Lung microvascular endothelial cell (primary cell): Measurements from ENCODE around the gene RCSD1. TPM values are rescaled to one million over a fixed set of nuclear protein-coding genes. Genes with fewer than 3 reads are reported as not detected.

Experiments
- DNase-seq, 2 donors: peaks; one replicate each; pipeline versions ENCODE4 v3.0.0 to v3.0.0-alpha.2; 2010; ENCODE audit warnings: low read depth in 2 of 2
- total RNA-seq: library from RNA; depleted of rRNA; stranded (reverse); fragments of >200 nt; gene quantifications from 2 replicates; pipeline ENCODE4 v1.2.1, GENCODE V29; 2014

RCSD1 gene
- total RNA-seq, 1 donor from 2014 or later: 99.8 TPM

DNA sequence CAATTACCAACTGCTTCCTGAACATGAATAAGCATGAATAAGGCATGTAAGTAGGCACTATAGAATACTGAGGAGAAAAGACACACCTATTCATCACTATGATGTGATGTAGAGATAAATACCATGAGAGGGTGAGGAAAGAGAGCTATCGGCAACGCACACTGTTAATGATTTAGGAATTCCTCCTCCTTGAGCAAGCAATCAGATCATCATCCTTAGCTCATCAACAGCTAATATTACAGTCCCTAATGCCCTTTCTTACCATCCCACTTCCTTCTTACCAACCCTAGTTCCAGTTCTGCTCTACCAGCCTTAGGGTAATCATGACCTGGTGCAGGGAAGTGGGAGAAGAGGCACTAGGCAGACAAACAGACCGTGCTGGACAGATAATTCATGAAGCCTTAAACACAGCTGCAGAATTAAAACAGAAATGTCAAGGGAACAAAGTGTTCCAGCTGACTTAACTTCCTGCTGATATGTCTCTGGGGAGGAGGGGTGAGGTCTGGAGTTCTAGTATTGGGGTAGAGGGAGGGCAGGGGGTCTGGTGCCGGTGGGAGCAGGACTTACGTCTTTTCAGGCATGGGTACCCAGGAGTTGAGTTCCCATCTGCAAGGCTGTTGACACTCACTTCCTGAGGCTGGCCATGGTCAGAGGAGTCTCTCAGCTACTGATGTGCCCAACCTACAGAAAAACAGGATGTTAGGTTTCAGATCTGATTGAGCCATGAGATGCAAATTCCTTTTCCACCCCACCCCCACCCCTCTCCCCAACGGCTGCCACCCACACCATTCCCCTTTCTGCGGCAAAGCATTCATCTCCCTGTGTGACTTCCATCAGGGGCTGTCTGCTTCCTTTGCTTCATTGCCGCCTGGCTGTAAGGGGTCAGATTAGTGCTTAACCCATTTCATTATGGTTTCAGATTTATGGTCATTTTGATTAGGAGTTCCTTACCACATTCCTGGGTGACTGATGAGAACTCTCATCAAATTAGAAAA is 12.6 kb upstream of the RCSD1 start:
- peak; percentile 68 to 84 for DNase-seq

DNA sequence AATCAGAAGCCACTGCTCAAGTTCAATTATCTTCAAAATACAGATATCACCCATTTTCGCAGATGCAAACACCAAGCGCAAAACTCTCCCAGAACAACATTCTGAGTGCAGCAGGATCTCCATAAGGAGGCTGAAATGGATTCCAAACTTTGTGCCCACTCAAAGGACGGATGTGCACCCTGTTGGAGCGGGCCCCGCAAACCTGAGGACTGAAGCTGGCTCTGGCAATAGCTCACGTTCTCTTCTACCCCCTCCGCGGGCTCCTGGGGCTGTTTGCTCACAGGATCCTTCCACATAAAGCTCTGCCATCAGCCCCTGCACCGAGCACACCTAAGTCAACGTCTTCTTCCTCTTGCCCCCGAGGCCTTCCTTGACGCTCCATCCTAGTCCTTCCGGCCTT is 11.7 kb upstream of the RCSD1 start:
- no peak for DNase-seq

GRCh38 chr1:167618789-167619188 is 11.2 kb upstream of the RCSD1 start:
- DNase-seq: no peak

- no peak for DNase-seq
These were observed 10.0 kb upstream of the RCSD1 start for GRCh38 chr1:167620002-167620401.

DNA sequence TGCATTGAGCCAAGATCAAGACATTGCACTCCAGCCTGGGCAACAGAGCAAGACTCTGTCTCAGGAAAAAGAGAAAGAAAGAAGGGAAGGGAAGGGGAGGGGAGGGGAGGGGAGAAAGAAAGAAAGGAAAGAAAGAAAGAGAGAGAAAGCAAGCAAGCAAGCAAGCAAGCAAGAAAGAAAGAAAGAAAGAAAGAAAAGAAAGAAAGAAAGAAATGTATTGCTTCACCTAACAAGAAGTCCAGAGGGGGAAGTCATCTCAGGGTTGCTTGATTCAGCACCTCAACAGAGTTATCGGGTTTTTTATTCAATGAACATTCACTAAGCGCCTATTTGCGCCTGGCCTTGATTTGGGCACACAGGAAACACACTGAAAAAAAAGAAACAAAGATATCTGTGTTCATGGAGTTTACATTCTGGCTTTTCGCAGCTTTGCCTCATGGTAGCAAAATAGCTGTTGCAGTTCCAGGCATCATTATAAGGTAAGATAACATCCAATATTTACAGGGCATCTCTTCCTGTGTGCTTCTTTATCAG is 8.2 kb upstream of the RCSD1 start:
- DNase-seq: no peak

- DNase-seq: peak in 1 of 2 donors; percentile 78
These were observed 6.1 kb upstream of the RCSD1 start for GRCh38 chr1:167623951-167624350.

DNA sequence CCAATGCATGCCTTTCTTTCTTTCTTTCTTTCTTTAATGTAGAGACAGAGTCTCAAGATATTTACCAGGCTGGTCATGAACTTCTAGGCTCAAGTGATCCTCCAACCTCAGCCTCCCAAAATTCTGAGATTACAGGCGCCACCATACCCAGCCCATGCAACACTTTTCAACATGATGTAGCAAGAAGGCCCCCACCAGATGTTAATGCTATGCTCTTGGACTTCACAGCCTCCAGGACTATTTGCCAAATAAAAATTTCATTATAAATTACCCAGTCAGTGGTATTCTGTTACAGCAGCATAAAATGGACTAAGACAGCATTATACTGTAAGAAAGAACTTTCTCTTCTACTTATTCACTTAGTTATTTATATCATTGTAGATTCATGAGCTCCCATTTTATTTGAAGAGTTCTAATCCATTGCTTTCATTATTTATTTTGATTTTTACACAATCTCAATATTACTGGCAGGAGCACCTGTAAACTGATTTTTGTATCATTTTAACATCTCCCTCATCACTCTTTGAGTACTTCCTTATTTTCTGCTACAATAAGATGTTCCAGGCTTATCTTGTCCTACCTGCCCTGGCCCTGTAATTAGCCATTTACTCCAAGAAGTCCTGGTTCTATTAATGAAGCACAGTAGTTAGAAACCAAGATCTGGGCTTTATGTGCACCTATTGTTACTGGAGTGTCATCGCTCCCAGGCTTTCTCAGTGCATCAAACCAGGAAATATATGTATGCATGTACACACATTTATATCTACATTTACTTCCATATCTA is 4.8 kb upstream of the RCSD1 start:
- no peak for DNase-seq

- no peak for DNase-seq
These were observed 2.5 kb upstream of the RCSD1 start for GRCh38 chr1:167627615-167627864.

DNA sequence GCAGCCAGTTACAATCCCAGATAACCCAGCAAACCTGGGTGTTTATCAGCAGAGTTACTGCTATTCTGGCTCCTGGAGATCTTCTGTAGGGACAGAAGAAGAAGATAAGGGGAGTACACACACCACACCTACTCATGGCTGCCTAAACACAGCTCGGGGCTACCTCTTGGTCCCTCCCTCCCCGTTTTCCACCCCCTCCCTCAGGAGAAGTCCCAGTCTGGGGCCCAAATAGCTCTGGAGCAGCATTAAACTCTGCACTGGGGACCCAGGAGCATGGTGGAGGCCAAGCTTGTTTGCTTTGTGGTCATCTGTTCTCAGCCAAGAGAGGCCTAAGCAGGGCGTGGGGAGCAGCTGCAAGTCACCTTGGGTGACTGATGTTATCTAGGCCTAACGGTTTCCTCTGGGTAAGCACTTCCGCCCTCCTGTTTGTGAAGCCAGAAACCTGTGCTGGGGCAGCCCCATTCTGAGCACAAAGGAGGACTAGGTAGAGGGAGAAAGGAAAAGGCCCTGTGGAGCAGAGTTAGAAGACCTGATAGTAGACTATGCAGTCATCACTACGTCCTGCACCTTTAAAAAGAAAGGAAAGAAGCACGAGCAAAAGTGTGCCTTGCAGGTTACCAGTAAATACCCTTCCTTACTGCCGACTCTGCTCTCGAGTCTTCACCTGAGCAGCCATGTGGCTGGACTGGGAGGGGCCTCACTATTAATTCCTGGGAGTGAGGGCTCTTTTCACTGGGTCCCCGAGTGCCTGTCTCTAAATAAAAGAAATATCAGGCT is 2.0 kb upstream of the RCSD1 start:
- DNase-seq: no peak

DNA sequence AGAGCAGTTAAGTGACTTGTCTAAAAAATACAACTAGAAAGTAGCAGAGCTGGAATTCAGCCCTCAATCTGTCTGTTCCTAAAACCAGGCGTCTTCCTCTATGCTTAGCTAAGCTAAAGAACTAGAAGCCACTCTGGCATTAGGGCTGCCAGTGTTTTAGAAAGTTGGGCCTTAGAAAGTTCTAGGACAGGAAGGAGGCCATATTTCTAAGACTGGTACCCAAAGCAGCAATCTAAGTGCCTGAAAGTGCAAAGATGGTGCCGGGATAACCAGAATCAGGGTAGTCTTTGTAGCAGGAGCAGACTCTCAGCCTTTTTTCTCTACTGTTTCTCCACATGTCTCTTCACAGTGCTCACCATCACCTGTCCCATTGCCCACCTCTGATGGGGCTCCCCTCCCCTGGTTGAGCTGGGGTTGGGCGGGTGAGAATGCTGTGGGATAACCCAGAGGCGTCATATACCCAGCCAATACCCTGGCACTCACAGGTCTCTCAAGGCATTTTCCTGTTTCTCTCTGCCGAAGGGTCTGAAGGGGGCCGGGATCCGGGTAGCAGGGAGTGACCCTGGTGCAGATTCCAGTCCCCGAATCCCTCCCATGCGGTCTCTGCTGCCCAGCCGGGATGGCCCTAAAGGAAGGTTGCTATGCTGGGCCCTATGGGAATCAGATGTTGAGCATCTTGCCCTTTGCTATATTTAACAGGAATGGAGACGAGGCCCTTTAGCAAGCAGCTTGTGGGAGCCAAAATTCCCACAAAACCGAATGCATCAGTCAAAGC is 1.1 kb upstream of the RCSD1 start:
- DNase-seq: no peak

DNA sequence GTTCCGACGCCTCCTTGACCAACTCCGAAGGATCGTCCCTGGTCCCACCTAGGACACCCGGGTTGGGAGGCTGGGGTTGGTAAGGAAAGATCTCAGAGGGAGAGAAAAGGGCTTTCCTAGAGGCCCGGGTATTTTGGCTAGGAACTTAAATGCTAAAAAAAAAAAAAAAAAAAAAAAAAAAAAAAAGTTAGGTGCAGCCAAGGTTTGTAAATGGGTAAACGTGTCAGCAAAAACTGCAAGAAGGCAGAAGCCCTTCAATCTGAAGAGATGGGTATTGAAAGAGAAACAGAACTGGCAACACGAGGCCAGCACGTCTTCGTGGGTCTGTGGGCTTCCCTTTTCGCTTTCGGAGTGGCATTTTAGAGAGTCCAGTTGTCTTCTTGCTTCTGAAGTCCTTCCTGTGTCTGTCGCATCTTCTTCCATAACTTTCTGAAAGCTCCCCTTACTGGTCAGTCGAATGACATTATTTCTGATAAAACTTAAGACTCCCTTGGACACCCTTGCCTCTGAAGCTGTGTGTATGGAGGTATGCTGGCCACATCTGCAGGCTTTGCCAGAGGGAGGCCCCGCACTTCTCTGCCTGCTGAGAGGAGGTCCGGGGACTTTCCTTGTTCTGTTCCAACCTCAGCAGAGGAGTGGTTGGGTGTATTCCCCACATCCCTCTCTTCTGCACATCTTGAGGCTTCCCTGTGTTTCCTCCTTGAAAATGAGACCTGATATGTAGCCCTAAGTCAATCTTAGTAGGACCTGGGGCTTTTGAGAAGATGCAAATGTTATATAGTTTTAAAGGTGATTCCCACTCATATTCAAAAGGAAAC is 745 bp downstream of the RCSD1 start:
- no peak for DNase-seq

- no peak for DNase-seq
These were observed 1.4 kb downstream of the RCSD1 start for GRCh38 chr1:167631386-167631935.

- DNase-seq: no peak
These were observed 2.0 kb downstream of the RCSD1 start for GRCh38 chr1:167631936-167632614.

- no peak for DNase-seq
These were observed 3.4 kb downstream of the RCSD1 start for GRCh38 chr1:167633258-167633944.

DNA sequence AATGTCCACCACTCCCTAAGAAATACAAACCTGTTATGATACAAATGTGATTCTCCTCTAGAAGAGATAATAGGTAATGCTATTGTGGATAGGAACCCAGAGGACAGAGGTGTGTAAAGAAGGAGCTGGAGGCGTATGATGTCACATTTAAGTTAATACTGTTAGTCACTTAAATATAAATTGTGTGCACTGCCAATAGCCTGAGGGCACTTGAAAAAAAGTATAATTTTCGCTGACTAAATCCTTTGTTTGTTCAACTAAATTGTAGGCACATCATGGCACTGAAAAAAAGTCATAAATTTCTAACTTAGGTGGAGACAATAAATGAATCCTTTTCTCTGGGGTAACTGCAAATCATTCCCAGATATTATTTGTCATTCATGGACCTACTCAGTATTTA is 4.4 kb downstream of the RCSD1 start:
- DNase-seq: no peak

- no peak for DNase-seq
These were observed 5.2 kb downstream of the RCSD1 start for GRCh38 chr1:167635156-167635648.

DNA sequence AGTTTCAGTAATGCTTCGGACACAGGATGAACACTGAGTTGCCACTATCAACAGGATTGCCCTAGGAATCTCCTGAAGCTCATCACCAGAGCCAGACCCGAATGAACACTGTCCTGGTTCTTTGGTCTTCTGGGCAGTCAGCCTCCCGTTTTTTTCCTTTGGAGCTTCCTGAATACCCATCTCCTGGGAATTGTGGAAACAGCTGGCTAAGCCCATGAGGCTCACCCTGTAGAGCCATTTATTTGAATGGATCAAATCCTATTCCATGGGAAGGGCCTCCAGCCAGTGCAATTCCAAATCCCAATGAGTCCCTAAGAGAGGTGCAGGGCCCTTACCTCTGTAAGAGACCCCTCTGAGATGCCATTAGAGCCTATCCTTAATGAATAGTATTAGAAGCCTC is 5.9 kb downstream of the RCSD1 start:
- DNase-seq: no peak

- DNase-seq: no peak
These were observed 8.0 kb downstream of the RCSD1 start for GRCh38 chr1:167638064-167638463.
